Neural progenitor cell (in vitro differentiated cells): ENCODE results near the gene P4HA3. TPM values are rescaled to one million over a fixed set of nuclear protein-coding genes. Genes with fewer than 3 reads are reported as not detected.

Source experiments
- DNase-seq: peaks from one replicate; pipeline ENCODE4 v3.0.0-alpha.2; 2016; ENCODE audit warnings: low spot score
- H2AFZ ChIP-seq: fragments of 200-600 bp; sonication (generic); replicated peaks from 2 replicates; pipeline ENCODE4 v1.6.1; 2016; ENCODE audit warnings: antibody characterized with exemption
- H3F3A ChIP-seq: fragments of 200-600 bp; sonication (generic); 2 replicates; pipeline ENCODE4 v1.6.1; 2016; ENCODE audit warnings: antibody characterized with exemption, low read depth
- H3K27ac ChIP-seq: fragments of 200-600 bp; sonication (generic); 2 replicates; pipeline ENCODE4 v1.5.1; 2016; ENCODE audit warnings: mild to moderate bottlenecking
- H3K27me3 ChIP-seq: fragments of 200-600 bp; sonication (generic); 2 replicates; pipeline ENCODE4 v1.6.1; 2016; ENCODE audit warnings: mild to moderate bottlenecking, moderate library complexity
- H3K36me3 ChIP-seq: fragments of 200-600 bp; sonication (generic); 2 replicates; pipeline ENCODE4 v1.5.1; 2016
- H3K4me1 ChIP-seq: fragments of 200-600 bp; sonication (generic); 2 replicates; pipeline ENCODE4 v1.6.1; 2016; ENCODE audit warnings: mixed run types
- H3K4me2 ChIP-seq: fragments of 200-600 bp; sonication (generic); 2 replicates; pipeline ENCODE4 v1.6.1; 2016
- H3K4me3 ChIP-seq: fragments of 200-600 bp; sonication (generic); 2 replicates; pipeline ENCODE4 v1.5.1; 2016
- H3K79me2 ChIP-seq: fragments of 200-600 bp; sonication (generic); 2 replicates; pipeline ENCODE4 v1.6.1; 2016; ENCODE audit warnings: low read depth
- H3K9ac ChIP-seq: fragments of 200-600 bp; sonication (generic); 2 replicates; pipeline ENCODE4 v1.6.1; 2016
- H3K9me3 ChIP-seq: fragments of 200-600 bp; sonication (generic); 2 replicates; pipeline ENCODE4 v1.5.1; 2016; ENCODE audit warnings: low read depth
- H4K20me1 ChIP-seq: fragments of 200-600 bp; sonication (generic); 2 replicates; pipeline ENCODE4 v1.6.1; 2016; ENCODE audit warnings: low read depth
- H3K27ac Mint-ChIP-seq: 3 replicates; pipeline ENCODE4 v1.8.0; 2021; ENCODE audit warnings: mixed read lengths
- H3K27me3 Mint-ChIP-seq: 2 replicates; pipeline ENCODE4 v1.8.0; 2022; ENCODE audit warnings: low read depth, mild to moderate bottlenecking, inconsistent platforms, moderate library complexity, mixed read lengths; ENCODE audit not compliant: insufficient read depth
- H3K36me3 Mint-ChIP-seq: 3 replicates; pipeline ENCODE4 v1.8.0; 2021; ENCODE audit warnings: mixed read lengths
- H3K4me1 Mint-ChIP-seq: 3 replicates; pipeline ENCODE4 v1.8.0; 2021; ENCODE audit warnings: mixed read lengths
- H3K4me3 Mint-ChIP-seq: 3 replicates; pipeline ENCODE4 v1.8.0; 2021; ENCODE audit warnings: mild to moderate bottlenecking, moderate library complexity, mixed read lengths
- H3K9me3 Mint-ChIP-seq: 3 replicates; pipeline ENCODE4 v1.8.0; 2020; ENCODE audit warnings: mixed read lengths
- EZH2 ChIP-seq: fragments of 200-600 bp; sonication (generic); IDR thresholded peaks from 2 replicates; pipeline ENCODE4 v1.6.1; 2017; ENCODE audit warnings: antibody characterized with exemption, mild to moderate bottlenecking, moderate library complexity
- EZH2phosphoT487 ChIP-seq: fragments of 200-600 bp; sonication (generic); IDR thresholded peaks from 2 replicates; pipeline ENCODE4 v1.6.1; 2017; ENCODE audit warnings: antibody characterized with exemption
- total RNA-seq: library from RNA; depleted of rRNA; stranded (reverse); fragments of >200 nt; gene quantifications from 2 replicates; pipeline ENCODE4 v1.2.3, GENCODE V29; 2015; ENCODE audit warnings: low replicate concordance
- TF ChIP-seq, protein P1 (sequence below): fragments of 200-600 bp; sonication (generic); IDR thresholded peaks from 2 replicates; pipeline ENCODE4 v1.5.1; 2017; ENCODE audit warnings: antibody characterized with exemption, mild to moderate bottlenecking

The P4HA3 gene
- total RNA-seq, 1 donor from 2014 or later: not detected

DNA sequence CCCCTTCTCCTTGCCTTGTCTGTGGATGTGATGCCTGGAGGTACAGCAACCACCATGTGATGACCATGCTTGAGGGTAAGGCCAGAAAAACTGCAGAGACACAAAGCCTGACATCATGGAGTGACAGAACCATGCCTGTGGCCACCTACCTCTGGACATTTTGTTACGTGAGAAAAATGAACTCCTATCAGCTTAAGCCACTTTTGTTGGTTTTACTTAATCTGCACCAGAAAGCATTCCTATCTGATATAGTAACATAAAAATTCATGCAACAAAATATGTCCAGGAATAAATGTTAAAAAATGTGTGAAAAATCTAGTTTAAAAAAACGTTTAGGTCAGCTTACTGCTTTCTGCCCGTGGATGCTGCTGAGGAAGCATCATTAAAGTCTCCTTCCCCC, 42.6 kb upstream of the P4HA3 start:
- no peaks in the 10 kb centered on the region for H3K9me3 Mint-ChIP-seq
- H3K36me3 Mint-ChIP-seq: peaks cover 32% of the 10 kb centered on the region
- Histone ChIP-seq H3K4me1 (no peaks in the 10 kb centered on the region), H3K27me3 (no peaks in the 10 kb centered on the region), H3F3A (no peaks in the 10 kb centered on the region), H3K9ac (no peak overlapping the region), H4K20me1 (no peaks in the 10 kb centered on the region), H3K27ac (no peak overlapping the region), H2AFZ (no peak overlapping the region), H3K9me3 (no peaks in the 10 kb centered on the region), H3K36me3 (no peaks in the 10 kb centered on the region), H3K4me3 (no peak overlapping the region), H3K4me2 (no peak overlapping the region), H3K79me2 (no peaks in the 10 kb centered on the region)
- H3K4me1 Mint-ChIP-seq: peaks cover 10% of the 10 kb centered on the region
- H3K27me3 Mint-ChIP-seq: no peaks in the 10 kb centered on the region
- H3K4me3 Mint-ChIP-seq: no peak overlapping the region
- DNase-seq: no peak
- TF ChIP-seq, protein P1, sequence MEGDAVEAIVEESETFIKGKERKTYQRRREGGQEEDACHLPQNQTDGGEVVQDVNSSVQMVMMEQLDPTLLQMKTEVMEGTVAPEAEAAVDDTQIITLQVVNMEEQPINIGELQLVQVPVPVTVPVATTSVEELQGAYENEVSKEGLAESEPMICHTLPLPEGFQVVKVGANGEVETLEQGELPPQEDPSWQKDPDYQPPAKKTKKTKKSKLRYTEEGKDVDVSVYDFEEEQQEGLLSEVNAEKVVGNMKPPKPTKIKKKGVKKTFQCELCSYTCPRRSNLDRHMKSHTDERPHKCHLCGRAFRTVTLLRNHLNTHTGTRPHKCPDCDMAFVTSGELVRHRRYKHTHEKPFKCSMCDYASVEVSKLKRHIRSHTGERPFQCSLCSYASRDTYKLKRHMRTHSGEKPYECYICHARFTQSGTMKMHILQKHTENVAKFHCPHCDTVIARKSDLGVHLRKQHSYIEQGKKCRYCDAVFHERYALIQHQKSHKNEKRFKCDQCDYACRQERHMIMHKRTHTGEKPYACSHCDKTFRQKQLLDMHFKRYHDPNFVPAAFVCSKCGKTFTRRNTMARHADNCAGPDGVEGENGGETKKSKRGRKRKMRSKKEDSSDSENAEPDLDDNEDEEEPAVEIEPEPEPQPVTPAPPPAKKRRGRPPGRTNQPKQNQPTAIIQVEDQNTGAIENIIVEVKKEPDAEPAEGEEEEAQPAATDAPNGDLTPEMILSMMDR: no peak
- TF ChIP-seq EZH2 (no peak), EZH2phosphoT487 (no peak)
- H3K27ac Mint-ChIP-seq: no peak overlapping the region

DNA sequence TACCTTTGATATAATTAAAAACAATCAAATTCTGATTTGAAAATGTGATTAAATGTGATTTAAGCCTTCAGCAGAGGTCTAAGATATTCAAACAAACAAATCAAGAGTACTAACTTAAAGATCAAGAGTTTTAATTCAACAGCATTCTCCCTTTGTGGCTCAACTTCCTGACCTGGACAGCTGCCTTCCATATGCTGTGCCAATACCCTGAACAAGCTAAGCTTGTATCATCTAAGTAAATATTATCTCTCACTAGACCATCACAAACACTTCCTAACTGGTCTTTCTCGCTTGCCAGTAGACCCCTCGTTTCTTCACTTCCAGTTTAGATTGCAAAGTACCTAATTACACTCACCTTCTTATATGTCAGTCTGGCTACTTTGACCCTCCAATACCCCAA, 35.9 kb upstream of the P4HA3 start:
- Histone ChIP-seq H3K27ac (no peak overlapping the region), H3K79me2 (no peaks in the 10 kb centered on the region), H3K4me1 (no peaks in the 10 kb centered on the region), H3K9ac (no peak overlapping the region), H4K20me1 (no peaks in the 10 kb centered on the region), H3K4me3 (no peak overlapping the region), H2AFZ (no peak overlapping the region), H3K36me3 (peaks cover 10% of the 10 kb centered on the region), H3K9me3 (no peaks in the 10 kb centered on the region), H3K27me3 (no peaks in the 10 kb centered on the region), H3F3A (no peaks in the 10 kb centered on the region), H3K4me2 (no peak overlapping the region)
- H3K9me3 Mint-ChIP-seq: no peaks in the 10 kb centered on the region
- H3K36me3 Mint-ChIP-seq: peaks cover 19% of the 10 kb centered on the region
- no peak overlapping the region for H3K27ac Mint-ChIP-seq
- TF ChIP-seq EZH2phosphoT487 (no peak), EZH2 (no peak)
- TF ChIP-seq, protein P1: no peak
- DNase-seq: no peak
- no peak overlapping the region for H3K4me3 Mint-ChIP-seq
- no peaks in the 10 kb centered on the region for H3K4me1 Mint-ChIP-seq
- no peaks in the 10 kb centered on the region for H3K27me3 Mint-ChIP-seq

DNA sequence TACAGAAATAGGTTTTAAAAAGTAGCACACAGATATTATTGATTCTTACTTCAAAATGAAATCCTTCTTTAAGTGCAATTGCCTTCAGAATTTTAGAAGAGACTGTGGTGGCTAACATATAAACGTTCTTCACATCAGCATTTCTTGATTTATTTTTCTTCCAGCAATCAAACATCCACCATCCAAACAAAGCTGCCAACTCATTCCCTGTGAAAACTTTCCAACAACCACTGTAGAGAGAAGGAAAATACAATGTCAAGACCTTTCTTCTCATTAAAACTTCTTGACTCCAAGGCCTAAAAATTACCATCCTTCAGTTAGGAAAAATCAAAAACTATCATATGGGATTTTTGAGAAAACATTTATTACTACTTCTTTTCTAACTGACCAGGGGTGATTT, 34.0 kb upstream of the P4HA3 start:
- Histone ChIP-seq H3K4me3 (no peak overlapping the region), H3K4me1 (no peaks in the 10 kb centered on the region), H3K9me3 (no peaks in the 10 kb centered on the region), H3K4me2 (no peak overlapping the region), H4K20me1 (no peaks in the 10 kb centered on the region), H3K27ac (no peak overlapping the region), H3K27me3 (no peaks in the 10 kb centered on the region), H3K36me3 (peaks cover 12% of the 10 kb centered on the region), H3K79me2 (no peaks in the 10 kb centered on the region), H3K9ac (no peak overlapping the region), H2AFZ (no peak overlapping the region), H3F3A (no peaks in the 10 kb centered on the region)
- Mint-ChIP-seq H3K4me3 (no peak overlapping the region), H3K4me1 (no peaks in the 10 kb centered on the region), H3K27ac (no peak overlapping the region), H3K27me3 (no peaks in the 10 kb centered on the region), H3K9me3 (no peaks in the 10 kb centered on the region), H3K36me3 (peaks cover 21% of the 10 kb centered on the region)
- no peak for DNase-seq
- TF ChIP-seq EZH2phosphoT487: no peak
- no peak for TF ChIP-seq EZH2
- TF ChIP-seq, protein P1: no peak

DNA sequence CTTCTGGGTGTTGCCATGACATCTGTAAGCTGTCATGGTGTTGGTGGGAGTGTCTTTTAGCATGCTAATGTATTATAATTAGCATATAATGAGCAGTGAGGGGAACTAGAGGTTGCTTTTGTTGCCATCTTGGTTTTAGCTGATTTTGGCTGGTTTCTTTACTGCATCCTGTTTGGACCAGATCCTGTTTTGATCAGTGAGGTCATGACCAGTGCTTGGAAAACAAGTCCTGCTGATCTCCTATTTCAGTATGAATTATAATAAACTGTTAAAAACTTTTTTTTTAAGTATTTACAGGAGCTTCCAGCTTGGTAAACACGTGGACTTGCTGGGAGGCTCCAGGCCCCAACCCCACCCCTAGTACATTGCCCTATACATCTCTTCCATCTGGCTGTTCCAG, 30.5 kb upstream of the P4HA3 start:
- no peaks in the 10 kb centered on the region for H3K79me2 ChIP-seq
- H3K9ac ChIP-seq: no peak overlapping the region
- H3K27me3 Mint-ChIP-seq: no peaks in the 10 kb centered on the region
- DNase-seq: no peak
- TF ChIP-seq EZH2 (no peak), EZH2phosphoT487 (no peak)
- TF ChIP-seq, protein P1: no peak
- H3K36me3 ChIP-seq: peaks cover 12% of the 10 kb centered on the region
- no peaks in the 10 kb centered on the region for H3K9me3 ChIP-seq
- H3K4me3 Mint-ChIP-seq: no peak overlapping the region
- H3K9me3 Mint-ChIP-seq: no peaks in the 10 kb centered on the region
- no peak overlapping the region for H3K4me2 ChIP-seq
- no peak overlapping the region for H3K27ac Mint-ChIP-seq
- H3K4me1 ChIP-seq: no peaks in the 10 kb centered on the region
- H3F3A ChIP-seq: no peaks in the 10 kb centered on the region
- no peak overlapping the region for H2AFZ ChIP-seq
- no peaks in the 10 kb centered on the region for H3K27me3 ChIP-seq
- H3K27ac ChIP-seq: no peak overlapping the region
- no peak overlapping the region for H3K4me3 ChIP-seq
- H4K20me1 ChIP-seq: no peaks in the 10 kb centered on the region
- H3K36me3 Mint-ChIP-seq: peaks cover 22% of the 10 kb centered on the region
- no peaks in the 10 kb centered on the region for H3K4me1 Mint-ChIP-seq
